HCT116 (cell line): ENCODE results near the gene MCC. TPM values are rescaled to one million over a fixed set of nuclear protein-coding genes. Genes with fewer than 3 reads are reported as not detected.

Experiments used
- ATAC-seq: fragments of 200-7000 bp; cut with Tn5 transposase; 2 replicates; pipeline ENCODE4 v1.9.1; 2020; ENCODE audit warnings: mild to moderate bottlenecking, moderate library complexity
- BruUV-seq: library from RNA; stranded (reverse); fragments of 400-500 nt; replicated peaks from 2 replicates; lab custom pipeline; 2021; lab: Mats Ljungman, UMichigan
- CTCF ChIA-PET: fragments of 300-600 bp; sonication (Branson Sonifier 250); formaldehyde crosslinking; loops from one replicate; lab custom pipeline; 2021; ENCODE audit warnings: antibody characterized with exemption; lab: Charles Lee
- POLR2A ChIA-PET: fragments of 300-600, 350-600 bp; sonication (Branson Sonifier 250); formaldehyde crosslinking; loops from one replicate; lab custom pipeline; 2021; ENCODE audit warnings: antibody characterized with exemption; lab: Charles Lee
- RAD21 ChIA-PET, 2 experiments: fragments of 300-600 bp; sonication (Branson Sonifier 250); formaldehyde crosslinking; loops; one replicate each; lab custom pipeline; 2023; ENCODE audit warnings: low total read pairs in 2 of 2; ENCODE audit not compliant: uncharacterized antibody in 2 of 2, unreplicated experiment in 2 of 2, low non-redundant PET in 1 of 2; lab: Charles Lee
- DNase-seq: peaks from one replicate; pipeline ENCODE4 v3.0.0-alpha.2; 2010; ENCODE audit warnings: low read depth, low spot score
- H2AFZ ChIP-seq: fragments of 200-600 bp; shearing (Covaris generic), sonication (generic); 2 replicates; pipeline ENCODE4 v1.6.1; 2017; ENCODE audit warnings: low read depth, mixed run types, mixed read lengths, antibody characterized with exemption, low read length; ENCODE audit not compliant: poor library complexity, severe bottlenecking
- H3K27ac ChIP-seq: 2 replicates; pipeline ENCODE4 v1.5.1; 2012; ENCODE audit warnings: low read depth, low read length
- H3K27me3 ChIP-seq: fragments of 200-600 bp; sonication (generic); 2 replicates; pipeline ENCODE4 v1.6.1; 2016; ENCODE audit warnings: mixed run types, low read length, mixed read lengths; ENCODE audit not compliant: insufficient read depth
- H3K36me3 ChIP-seq, 2 experiments: fragments of 200-500 bp in 1 of 2; fragments of 200-600 bp in 1 of 2; sonication (Bioruptor generic) in 1 of 2; sonication (generic) in 1 of 2; 2 replicates each; pipeline versions ENCODE4 v1.5.1 to v1.6.1; 2014 to 2016; ENCODE audit warnings: low read length in 2 of 2, inconsistent platforms in 1 of 2, mixed read lengths in 1 of 2, mixed run types in 1 of 2; ENCODE audit not compliant: insufficient read depth in 2 of 2, control insufficient read depth in 1 of 2
- H3K4me1 ChIP-seq, 2 experiments: fragments of 200-600 bp in 1 of 2; sonication (generic) in 1 of 2; 2 replicates each; pipeline versions ENCODE4 v1.5.1 to v1.6.1; 2012 to 2017; ENCODE audit warnings: low read length in 2 of 2, inconsistent platforms in 1 of 2, mild to moderate bottlenecking in 1 of 2, mixed read lengths in 1 of 2, mixed run types in 1 of 2, moderate library complexity in 1 of 2; ENCODE audit not compliant: insufficient read depth in 2 of 2, control insufficient read depth in 1 of 2
- H3K4me2 ChIP-seq: fragments of 200-600 bp; sonication (generic); 2 replicates; pipeline ENCODE4 v1.6.1; 2017; ENCODE audit warnings: mixed run types, low read length, mixed read lengths
- H3K4me3 ChIP-seq, 2 experiments: fragments of 200-600 bp in 1 of 2; sonication (generic) in 1 of 2; replicated peaks in 1 of 2; 2 replicates each; pipeline ENCODE4 v1.5.1; 2011 to 2016; ENCODE audit warnings: low read length in 2 of 2, control low read depth in 1 of 2, low read depth in 1 of 2, mild to moderate bottlenecking in 1 of 2, mixed read lengths in 1 of 2, mixed run types in 1 of 2
- H3K79me2 ChIP-seq: fragments of 200-600 bp; sonication (generic); 2 replicates; pipeline ENCODE4 v1.6.1; 2017; ENCODE audit warnings: mild to moderate bottlenecking, mixed run types, low read length, moderate library complexity, mixed read lengths; ENCODE audit not compliant: insufficient read depth
- H3K9ac ChIP-seq: fragments of 200-600 bp; sonication (generic); 2 replicates; pipeline ENCODE4 v1.6.1; 2016; ENCODE audit warnings: low read length, mixed read lengths
- H3K9me2 ChIP-seq: fragments of 200-600 bp; sonication (generic), shearing (Covaris generic); 2 replicates; pipeline ENCODE4 v1.6.1; 2017; ENCODE audit warnings: mixed run types, mild to moderate bottlenecking, moderate library complexity; ENCODE audit not compliant: insufficient read depth
- H3K9me3 ChIP-seq, 2 experiments: fragments of 200-500 bp in 1 of 2; fragments of 200-600 bp in 1 of 2; sonication (Bioruptor generic) in 1 of 2; sonication (generic) in 1 of 2; 2 replicates each; pipeline ENCODE4 v1.6.1; 2014 to 2017; ENCODE audit warnings: low read length in 2 of 2, mixed read lengths in 2 of 2, inconsistent platforms in 1 of 2, low read depth in 1 of 2, mild to moderate bottlenecking in 1 of 2, mixed run types in 1 of 2, moderate library complexity in 1 of 2; ENCODE audit not compliant: control insufficient read depth in 1 of 2, insufficient read depth in 1 of 2
- H4K20me1 ChIP-seq: fragments of 200-600 bp; sonication (generic), shearing (Covaris generic); 2 replicates; pipeline ENCODE4 v1.6.1; 2017; ENCODE audit warnings: mixed run types, mild to moderate bottlenecking, moderate library complexity; ENCODE audit not compliant: insufficient read depth
- CBX3 ChIP-seq: IDR thresholded peaks from 2 replicates; pipeline ENCODE4 v1.6.1; 2012; ENCODE audit warnings: low read depth
- CEBPB ChIP-seq: IDR thresholded peaks from 2 replicates; pipeline ENCODE4 v1.6.1; 2012; ENCODE audit warnings: low read depth
- EZH2 ChIP-seq: fragments of 200-600 bp; sonication (generic); IDR thresholded peaks from 2 replicates; pipeline ENCODE4 v1.6.1; 2017; ENCODE audit warnings: antibody characterized with exemption, mixed run types
- FOSL1 ChIP-seq: IDR thresholded peaks from 2 replicates; pipeline ENCODE4 v1.6.1; 2012; ENCODE audit warnings: low read depth
- JUND ChIP-seq: IDR thresholded peaks from 2 replicates; pipeline ENCODE4 v1.6.1; 2012
- POLR2AphosphoS5 ChIP-seq: IDR thresholded peaks from 2 replicates; pipeline ENCODE4 v1.6.1; 2011; ENCODE audit warnings: mild to moderate bottlenecking, low read depth, low read length, moderate library complexity
- SP1 ChIP-seq: IDR thresholded peaks from 2 replicates; pipeline ENCODE4 v1.6.1; 2012; ENCODE audit warnings: low read depth
- TCF7L2 ChIP-seq: IDR thresholded peaks from 2 replicates; pipeline ENCODE4 v1.7.0; 2011; ENCODE audit warnings: borderline replicate concordance, inconsistent platforms; ENCODE audit not compliant: insufficient read depth, insufficient read length; ENCODE audit errors: extremely low read depth
- YY1 ChIP-seq: IDR thresholded peaks from 2 replicates; pipeline ENCODE4 v1.6.1; 2011; ENCODE audit warnings: low read length, low read depth, moderate library complexity, mild to moderate bottlenecking; ENCODE audit not compliant: insufficient replicate concordance; ENCODE audit errors: extremely low read depth
- ZFX ChIP-seq: fragments of 450-650 bp; IDR thresholded peaks from 2 replicates; pipeline ENCODE4 v1.6.1; 2017
- ZNF274 ChIP-seq: fragments of 200-500 bp; sonication (Bioruptor generic); IDR thresholded peaks from 2 replicates; pipeline ENCODE4 v1.6.1; 2014; ENCODE audit warnings: mild to moderate bottlenecking, low read depth, low read length, inconsistent platforms
- intact Hi-C: fragments of 100-400 bp; cut with micrococcal nuclease; formaldehyde crosslinking; loops from 2 replicates; pipeline ENCODE4 v1.10.0; 2022
- total RNA-seq: library from RNA; stranded (reverse); gene quantifications from one replicate; pipeline ENCODE4 v1.2.1, GENCODE V29; 2021; ENCODE audit not compliant: unreplicated experiment
- TF ChIP-seq, protein P1 (sequence below): IDR thresholded peaks from 2 replicates; pipeline ENCODE4 v1.6.1; 2012; ENCODE audit warnings: low read depth

MCC gene
- total RNA-seq, 1 experiment from 2014 or later, result 20.1 TPM

DNA sequence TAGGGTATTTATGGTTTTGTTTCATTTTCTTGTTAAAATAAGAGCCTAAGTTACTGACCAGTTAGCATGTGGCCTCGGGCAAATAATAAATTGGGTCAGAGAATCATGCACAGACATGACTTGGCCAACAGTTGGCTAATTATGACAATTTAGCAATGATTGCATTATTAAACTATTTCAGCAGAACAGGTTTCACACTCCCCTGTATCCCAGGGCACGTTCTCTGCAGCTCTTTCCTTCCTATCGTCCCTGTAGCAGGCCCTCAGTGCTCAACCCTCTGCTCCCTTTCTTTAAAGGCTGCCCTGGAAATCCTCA is 221.4 kb downstream of the MCC start:
- Histone ChIP-seq H3K27ac (no peak overlapping the region), H3K9me3 (no peaks in the 10 kb centered on the region), H3K9ac (no peak overlapping the region), H3K36me3 (no peaks in the 10 kb centered on the region), H4K20me1 (no peaks in the 10 kb centered on the region), H3K4me3 (no peak overlapping the region), H3K79me2 (no peaks in the 10 kb centered on the region), H3K4me2 (no peak overlapping the region), H3K4me1 (no peaks in the 10 kb centered on the region), H3K27me3 (no peaks in the 10 kb centered on the region), H3K9me2 (no peaks in the 10 kb centered on the region), H2AFZ (no peak overlapping the region)
- intact Hi-C loops, result no loop called here
- CTCF ChIA-PET, result no interaction called here
- no peak for DNase-seq
- BruUV-seq, result no TSS peak
- no peak for TF ChIP-seq SP1
- no peak for TF ChIP-seq ZFX
- TF ChIP-seq POLR2AphosphoS5, result no peak
- TF ChIP-seq, protein P1, sequence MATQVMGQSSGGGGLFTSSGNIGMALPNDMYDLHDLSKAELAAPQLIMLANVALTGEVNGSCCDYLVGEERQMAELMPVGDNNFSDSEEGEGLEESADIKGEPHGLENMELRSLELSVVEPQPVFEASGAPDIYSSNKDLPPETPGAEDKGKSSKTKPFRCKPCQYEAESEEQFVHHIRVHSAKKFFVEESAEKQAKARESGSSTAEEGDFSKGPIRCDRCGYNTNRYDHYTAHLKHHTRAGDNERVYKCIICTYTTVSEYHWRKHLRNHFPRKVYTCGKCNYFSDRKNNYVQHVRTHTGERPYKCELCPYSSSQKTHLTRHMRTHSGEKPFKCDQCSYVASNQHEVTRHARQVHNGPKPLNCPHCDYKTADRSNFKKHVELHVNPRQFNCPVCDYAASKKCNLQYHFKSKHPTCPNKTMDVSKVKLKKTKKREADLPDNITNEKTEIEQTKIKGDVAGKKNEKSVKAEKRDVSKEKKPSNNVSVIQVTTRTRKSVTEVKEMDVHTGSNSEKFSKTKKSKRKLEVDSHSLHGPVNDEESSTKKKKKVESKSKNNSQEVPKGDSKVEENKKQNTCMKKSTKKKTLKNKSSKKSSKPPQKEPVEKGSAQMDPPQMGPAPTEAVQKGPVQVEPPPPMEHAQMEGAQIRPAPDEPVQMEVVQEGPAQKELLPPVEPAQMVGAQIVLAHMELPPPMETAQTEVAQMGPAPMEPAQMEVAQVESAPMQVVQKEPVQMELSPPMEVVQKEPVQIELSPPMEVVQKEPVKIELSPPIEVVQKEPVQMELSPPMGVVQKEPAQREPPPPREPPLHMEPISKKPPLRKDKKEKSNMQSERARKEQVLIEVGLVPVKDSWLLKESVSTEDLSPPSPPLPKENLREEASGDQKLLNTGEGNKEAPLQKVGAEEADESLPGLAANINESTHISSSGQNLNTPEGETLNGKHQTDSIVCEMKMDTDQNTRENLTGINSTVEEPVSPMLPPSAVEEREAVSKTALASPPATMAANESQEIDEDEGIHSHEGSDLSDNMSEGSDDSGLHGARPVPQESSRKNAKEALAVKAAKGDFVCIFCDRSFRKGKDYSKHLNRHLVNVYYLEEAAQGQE, result no peak
- no peak for TF ChIP-seq EZH2
- TF ChIP-seq TCF7L2, result no peak
- no peak for TF ChIP-seq CBX3
- TF ChIP-seq YY1, result no peak
- no peak for TF ChIP-seq FOSL1
- TF ChIP-seq JUND, result no peak
- no peak for TF ChIP-seq CEBPB
- no peak for TF ChIP-seq ZNF274
- no peak for ATAC-seq
- RAD21 ChIA-PET, result no interaction called here
- POLR2A ChIA-PET, result no interaction called here
